ENCODE data around the gene CADPS. TPM values are rescaled to one million over a fixed set of nuclear protein-coding genes. Genes with fewer than 3 reads are reported as not detected.

CADPS gene
- total RNA-seq, 1 donor from 2014 or later: 270 TPM

- DNase-seq (ENCODE audit: low spot score in 2 of 2) (no peak), FAIRE-seq (no peak)
Observed at GRCh38 chr3:62532796-62533195, 342.4 kb downstream of the CADPS start.

GRCh38 chr3:62531981-62532380 is 343.2 kb downstream of the CADPS start:
- FAIRE-seq: no peak
- DNase-seq (ENCODE audit: low spot score in 2 of 2): no peak

GRCh38 chr3:62531493-62531892 is 343.7 kb downstream of the CADPS start:
- FAIRE-seq (no peak), DNase-seq (ENCODE audit: low spot score in 2 of 2) (no peak)

- FAIRE-seq: no peak
Observed at GRCh38 chr3:62529230-62529629, 346.0 kb downstream of the CADPS start.

GRCh38 chr3:62527474-62527873 is 347.7 kb downstream of the CADPS start:
- no peak for DNase-seq (ENCODE audit: low spot score in 2 of 2)
- no peak for FAIRE-seq

More at GRCh38 chr3:62529230-62529629, 346.0 kb downstream of the CADPS start:
- DNase-seq (ENCODE audit: low spot score in 2 of 2): no peak

- FAIRE-seq: no peak
- no peak for DNase-seq (ENCODE audit: low spot score in 2 of 2)
Observed at GRCh38 chr3:62525281-62525680, 349.9 kb downstream of the CADPS start.

GRCh38 chr3:62523672-62524071 is 351.5 kb downstream of the CADPS start:
- DNase-seq (ENCODE audit: low spot score in 2 of 2) (no peak), FAIRE-seq (no peak)

GRCh38 chr3:62521464-62522105 is 353.6 kb downstream of the CADPS start:
- DNase-seq (ENCODE audit: low spot score in 2 of 2) (no peak), FAIRE-seq (no peak)

GRCh38 chr3:62503516-62503915 is 371.7 kb downstream of the CADPS start:
- no peak for DNase-seq (ENCODE audit: low spot score in 2 of 2)
- FAIRE-seq: no peak

GRCh38 chr3:62502315-62503300 is 372.6 kb downstream of the CADPS start:
- DNase-seq (ENCODE audit: low spot score in 2 of 2): no peak
- no peak for FAIRE-seq

GRCh38 chr3:62501289-62501668 is 373.9 kb downstream of the CADPS start:
- no peak for FAIRE-seq
- no peak for DNase-seq (ENCODE audit: low spot score in 2 of 2)

- DNase-seq (ENCODE audit: low spot score in 2 of 2) (no peak), FAIRE-seq (no peak)
Observed at GRCh38 chr3:62500556-62501288, 374.5 kb downstream of the CADPS start.

GRCh38 chr3:62497156-62497555 is 378.1 kb downstream of the CADPS start:
- no peak for DNase-seq (ENCODE audit: low spot score in 2 of 2)
- no peak for FAIRE-seq

GRCh38 chr3:62496503-62496902 is 378.7 kb downstream of the CADPS start:
- FAIRE-seq (no peak), DNase-seq (ENCODE audit: low spot score in 2 of 2) (no peak)

GRCh38 chr3:62493109-62493801 is 382.0 kb downstream of the CADPS start:
- FAIRE-seq (no peak), DNase-seq (ENCODE audit: low spot score in 2 of 2) (no peak)

GRCh38 chr3:62482961-62483360 is 392.3 kb downstream of the CADPS start:
- FAIRE-seq: no peak
- DNase-seq (ENCODE audit: low spot score in 2 of 2): no peak

GRCh38 chr3:62481962-62482361 is 393.3 kb downstream of the CADPS start:
- FAIRE-seq (no peak), DNase-seq (ENCODE audit: low spot score in 2 of 2) (no peak)

- DNase-seq (ENCODE audit: low spot score in 2 of 2) (no peak), FAIRE-seq (no peak)
Observed at GRCh38 chr3:62480056-62480455, 395.2 kb downstream of the CADPS start.

- no peak for FAIRE-seq
- no peak for DNase-seq (ENCODE audit: low spot score in 2 of 2)
Observed at GRCh38 chr3:62479326-62479725, 395.9 kb downstream of the CADPS start.

- FAIRE-seq: no peak
- DNase-seq (ENCODE audit: low spot score in 2 of 2): no peak
Observed at GRCh38 chr3:62475306-62475705, 399.9 kb downstream of the CADPS start.
